ENCODE data around the gene GNG5. TPM values are rescaled to one million over a fixed set of nuclear protein-coding genes. Genes with fewer than 3 reads are reported as not detected.

GNG5 gene
- total RNA-seq, 1 experiment from 2014 or later = 115 TPM

DNA sequence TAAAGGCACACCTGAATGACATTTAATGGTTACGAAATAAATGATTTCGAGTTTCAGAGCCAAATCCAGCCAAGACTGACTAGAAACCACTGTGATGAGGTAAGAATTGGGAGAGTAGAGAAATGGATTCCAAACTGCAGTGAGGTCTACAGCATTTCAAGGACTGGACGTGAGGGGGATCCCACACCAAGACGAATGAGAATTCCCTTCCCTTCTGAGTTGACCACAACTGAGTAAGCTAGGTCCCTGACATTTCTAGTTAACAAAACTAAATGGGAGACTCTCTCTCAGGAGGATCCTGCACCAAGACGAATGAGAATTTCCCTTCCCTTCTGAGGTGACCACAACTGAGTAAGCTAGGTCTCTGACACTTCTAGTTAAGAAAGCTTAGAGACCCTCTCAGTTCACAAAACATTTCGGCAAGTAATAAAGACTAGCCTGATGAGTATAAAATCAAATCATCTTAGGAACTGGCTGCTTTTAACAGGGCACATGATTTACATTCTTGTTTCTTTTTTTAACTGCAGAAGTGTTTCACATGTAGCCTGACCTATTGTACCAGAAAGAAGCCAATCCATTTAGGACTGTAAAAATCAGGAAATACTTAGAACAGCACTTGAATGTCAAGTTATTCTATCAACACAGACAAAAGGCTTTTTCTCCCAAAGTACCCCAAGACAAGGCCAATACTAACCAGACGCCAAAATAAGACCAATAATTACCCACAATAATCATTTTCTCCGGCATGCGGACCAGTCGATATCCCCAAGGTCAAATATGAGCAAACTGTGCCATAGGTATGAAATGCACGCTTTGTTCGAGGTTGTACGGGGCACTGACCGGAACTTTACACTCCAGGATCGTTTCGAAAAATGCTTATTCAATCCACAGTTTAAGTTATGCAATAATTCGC lies 1.5 kb downstream of the GNG5 start:
- H3K23ac ChIP-seq (ENCODE audit: insufficient read length, low read depth, low read length) = no peak overlapping the region
- no peak overlapping the region for H3K18ac ChIP-seq (ENCODE audit: insufficient read length, low read depth, low read length)
- H3K23me2 ChIP-seq (ENCODE audit: insufficient read length, low read depth, low read length, poor library complexity, severe bottlenecking) = peaks cover 4% of the 10 kb centered on the region
- H3K79me1 ChIP-seq (ENCODE audit: insufficient read depth, low read depth, low read length, poor library complexity, severe bottlenecking) = no peaks in the 10 kb centered on the region
- no peaks in the 10 kb centered on the region for H4K20me1 ChIP-seq (ENCODE audit: control insufficient read depth, insufficient read depth, insufficient read length)
- H2BK5ac ChIP-seq (ENCODE audit: insufficient read length, low read length) = no peak overlapping the region
- peaks cover 16 to 18% of the 10 kb centered on the region in 2 experiments for H3K9me3 Mint-ChIP-seq
- H4K91ac ChIP-seq (ENCODE audit: insufficient read length, low read depth, low read length) = no peak overlapping the region
- H3K27me3 Mint-ChIP-seq (ENCODE audit: low read depth) = no peaks in the 10 kb centered on the region; the same call in 1 of the 2 replicates
- H3K9me3 ChIP-seq (ENCODE audit: control insufficient read depth, low read depth, low read length) = no peaks in the 10 kb centered on the region
- peaks cover 5 to 24% (median 16%) of the 10 kb centered on the region in 3 experiments; a peak in 6 of 7 replicates for H3K36me3 Mint-ChIP-seq (ENCODE audit: insufficient read depth in 1 of 3, low read depth in 3 of 3)
- H2AK5ac ChIP-seq (ENCODE audit: insufficient read length, low read length) = no peak overlapping the region
- WGBS (ENCODE audit: extremely low coverage, insufficient read length, low lambda C conversion rate) = no CpG with 5 or more reads among the region's 17 CpGs
- no peak overlapping the region for H2AFZ ChIP-seq (ENCODE audit: low read length)
- H3K79me2 ChIP-seq (ENCODE audit: insufficient read depth, low read length) = peaks cover 8% of the 10 kb centered on the region; the same call in 1 of the 2 replicates
- DNase-seq = no peak
- peak overlapping the region; percentile 94 to 96 (median 95); a peak in 5 of 7 replicates for H3K27ac Mint-ChIP-seq
- H3K14ac ChIP-seq (ENCODE audit: insufficient read depth, low read length) = no peak overlapping the region
- no peak overlapping the region for H2BK120ac ChIP-seq (ENCODE audit: low read depth, low read length, poor library complexity, severe bottlenecking)
- H3K4me1 ChIP-seq (ENCODE audit: insufficient read depth, low read length) = peaks cover 3% of the 10 kb centered on the region; the same call in 1 of the 2 replicates
- no peak overlapping the region for H3K27ac ChIP-seq (ENCODE audit: insufficient read length, low read depth, low read length)
- no peak overlapping the region for H3K4ac ChIP-seq (ENCODE audit: low read depth, low read length)
- peak overlapping the region; percentile 91 for H3K9ac ChIP-seq (ENCODE audit: extremely low read depth, insufficient read length, low read length)
- peak overlapping the region; percentile 97 to 100 for H3K4me3 Mint-ChIP-seq
- H4K8ac ChIP-seq (replicated peaks; ENCODE audit: insufficient read length, low read depth, low read length) = no peak overlapping the region
- H3K4me1 Mint-ChIP-seq = peaks cover 35 to 43% of the 10 kb centered on the region in 2 experiments
- TF ChIP-seq, protein P1, sequence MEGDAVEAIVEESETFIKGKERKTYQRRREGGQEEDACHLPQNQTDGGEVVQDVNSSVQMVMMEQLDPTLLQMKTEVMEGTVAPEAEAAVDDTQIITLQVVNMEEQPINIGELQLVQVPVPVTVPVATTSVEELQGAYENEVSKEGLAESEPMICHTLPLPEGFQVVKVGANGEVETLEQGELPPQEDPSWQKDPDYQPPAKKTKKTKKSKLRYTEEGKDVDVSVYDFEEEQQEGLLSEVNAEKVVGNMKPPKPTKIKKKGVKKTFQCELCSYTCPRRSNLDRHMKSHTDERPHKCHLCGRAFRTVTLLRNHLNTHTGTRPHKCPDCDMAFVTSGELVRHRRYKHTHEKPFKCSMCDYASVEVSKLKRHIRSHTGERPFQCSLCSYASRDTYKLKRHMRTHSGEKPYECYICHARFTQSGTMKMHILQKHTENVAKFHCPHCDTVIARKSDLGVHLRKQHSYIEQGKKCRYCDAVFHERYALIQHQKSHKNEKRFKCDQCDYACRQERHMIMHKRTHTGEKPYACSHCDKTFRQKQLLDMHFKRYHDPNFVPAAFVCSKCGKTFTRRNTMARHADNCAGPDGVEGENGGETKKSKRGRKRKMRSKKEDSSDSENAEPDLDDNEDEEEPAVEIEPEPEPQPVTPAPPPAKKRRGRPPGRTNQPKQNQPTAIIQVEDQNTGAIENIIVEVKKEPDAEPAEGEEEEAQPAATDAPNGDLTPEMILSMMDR (conservative IDR thresholded peaks at IDR 0.05) = no peak
- peak overlapping the region; percentile 67 for H3K4me2 ChIP-seq (ENCODE audit: insufficient read depth, insufficient read length, low read length)
- no peak overlapping the region for H2BK15ac ChIP-seq (ENCODE audit: low read depth, low read length)
- no peaks in the 10 kb centered on the region for H3K27me3 ChIP-seq (ENCODE audit: insufficient read depth, low read length)
- H3K56ac ChIP-seq (ENCODE audit: insufficient read length, low read depth, low read length) = no peak overlapping the region
- H2BK20ac ChIP-seq (ENCODE audit: low read depth, low read length, poor library complexity, severe bottlenecking) = no peak overlapping the region
- no peak overlapping the region for H3T11ph ChIP-seq (ENCODE audit: low read length)
- no peak overlapping the region for H2BK12ac ChIP-seq (ENCODE audit: insufficient read length, low read depth, low read length)
- no peak overlapping the region for H4K5ac ChIP-seq (ENCODE audit: insufficient read length, low read depth, low read length)
